ENCODE measurements around the gene FN3KRP. TPM values are rescaled to one million over a fixed set of nuclear protein-coding genes. Genes with fewer than 3 reads are reported as not detected.

Gene FN3KRP
- total and polyA plus RNA-seq, 2 of the 13 experiments (the other 11 are each of a cell fraction or from before 2014, with no cell fraction given), result 22.4 to 28.2 TPM

- TF ChIP-seq, protein P1, sequence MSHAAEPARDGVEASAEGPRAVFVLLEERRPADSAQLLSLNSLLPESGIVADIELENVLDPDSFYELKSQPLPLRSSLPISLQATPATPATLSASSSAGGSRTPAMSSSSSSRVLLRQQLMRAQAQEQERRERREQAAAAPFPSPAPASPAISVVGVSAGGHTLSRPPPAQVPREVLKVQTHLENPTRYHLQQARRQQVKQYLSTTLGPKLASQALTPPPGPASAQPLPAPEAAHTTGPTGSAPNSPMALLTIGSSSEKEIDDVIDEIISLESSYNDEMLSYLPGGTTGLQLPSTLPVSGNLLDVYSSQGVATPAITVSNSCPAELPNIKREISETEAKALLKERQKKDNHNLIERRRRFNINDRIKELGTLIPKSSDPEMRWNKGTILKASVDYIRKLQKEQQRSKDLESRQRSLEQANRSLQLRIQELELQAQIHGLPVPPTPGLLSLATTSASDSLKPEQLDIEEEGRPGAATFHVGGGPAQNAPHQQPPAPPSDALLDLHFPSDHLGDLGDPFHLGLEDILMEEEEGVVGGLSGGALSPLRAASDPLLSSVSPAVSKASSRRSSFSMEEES (CRISPR knock-in tag; IDR thresholded peaks at IDR 0.05), result no peak
- TF ChIP-seq ZKSCAN1 (IDR thresholded peaks at IDR 0.05; ENCODE audit: low read length) (no peak), ZFP41 (CRISPR knock-in tag; IDR thresholded peaks at IDR 0.05; ENCODE audit: borderline replicate concordance) (no peak), ZNF543 (CRISPR knock-in tag; IDR thresholded peaks at IDR 0.05) (peak; percentile 73; the same call in 1 of the 2 replicates), SP5 (CRISPR knock-in tag; IDR thresholded peaks at IDR 0.05; ENCODE audit: borderline replicate concordance, low read depth) (peak; percentile 80), SP1 (IDR thresholded peaks at IDR 0.05) (no peak), SP1 (CRISPR knock-in tag; IDR thresholded peaks at IDR 0.05) (peak; percentile 66), NFKBIZ (CRISPR knock-in tag; IDR thresholded peaks at IDR 0.05) (no peak), ZNF652 (CRISPR knock-in tag; IDR thresholded peaks at IDR 0.05; ENCODE audit: borderline replicate concordance, low read depth) (no peak), ZNF17 (CRISPR knock-in tag; IDR thresholded peaks at IDR 0.05) (no peak), TCF12 (IDR thresholded peaks at IDR 0.05) (no peak), TCF12 (CRISPR knock-in tag; IDR thresholded peaks at IDR 0.05) (peak; percentile 47; the same call in 1 of the 2 replicates), SOX13 (IDR thresholded peaks at IDR 0.05) (no peak), SOX13 (CRISPR knock-in tag; conservative IDR thresholded peaks at IDR 0.05 in 1 of 2, IDR thresholded peaks at IDR 0.05 in 1 of 2) (0 out of 4 replicates have a peak, but pooled peaks of 1 of the 2 experiments have one; percentile 27), ZNF615 (CRISPR knock-in tag; IDR thresholded peaks at IDR 0.05; ENCODE audit: borderline replicate concordance) (no peak), ZNF503 (CRISPR knock-in tag; IDR thresholded peaks at IDR 0.05) (no peak), ZNF770 (CRISPR knock-in tag; IDR thresholded peaks at IDR 0.05) (no peak), ATF1 (CRISPR knock-in tag; IDR thresholded peaks at IDR 0.05) (no peak), ZNF816 (CRISPR knock-in tag; IDR thresholded peaks at IDR 0.05; ENCODE audit: borderline replicate concordance) (peak; percentile 28; the same call in 1 of the 2 replicates)
- TF ChIP-seq, protein P2, sequence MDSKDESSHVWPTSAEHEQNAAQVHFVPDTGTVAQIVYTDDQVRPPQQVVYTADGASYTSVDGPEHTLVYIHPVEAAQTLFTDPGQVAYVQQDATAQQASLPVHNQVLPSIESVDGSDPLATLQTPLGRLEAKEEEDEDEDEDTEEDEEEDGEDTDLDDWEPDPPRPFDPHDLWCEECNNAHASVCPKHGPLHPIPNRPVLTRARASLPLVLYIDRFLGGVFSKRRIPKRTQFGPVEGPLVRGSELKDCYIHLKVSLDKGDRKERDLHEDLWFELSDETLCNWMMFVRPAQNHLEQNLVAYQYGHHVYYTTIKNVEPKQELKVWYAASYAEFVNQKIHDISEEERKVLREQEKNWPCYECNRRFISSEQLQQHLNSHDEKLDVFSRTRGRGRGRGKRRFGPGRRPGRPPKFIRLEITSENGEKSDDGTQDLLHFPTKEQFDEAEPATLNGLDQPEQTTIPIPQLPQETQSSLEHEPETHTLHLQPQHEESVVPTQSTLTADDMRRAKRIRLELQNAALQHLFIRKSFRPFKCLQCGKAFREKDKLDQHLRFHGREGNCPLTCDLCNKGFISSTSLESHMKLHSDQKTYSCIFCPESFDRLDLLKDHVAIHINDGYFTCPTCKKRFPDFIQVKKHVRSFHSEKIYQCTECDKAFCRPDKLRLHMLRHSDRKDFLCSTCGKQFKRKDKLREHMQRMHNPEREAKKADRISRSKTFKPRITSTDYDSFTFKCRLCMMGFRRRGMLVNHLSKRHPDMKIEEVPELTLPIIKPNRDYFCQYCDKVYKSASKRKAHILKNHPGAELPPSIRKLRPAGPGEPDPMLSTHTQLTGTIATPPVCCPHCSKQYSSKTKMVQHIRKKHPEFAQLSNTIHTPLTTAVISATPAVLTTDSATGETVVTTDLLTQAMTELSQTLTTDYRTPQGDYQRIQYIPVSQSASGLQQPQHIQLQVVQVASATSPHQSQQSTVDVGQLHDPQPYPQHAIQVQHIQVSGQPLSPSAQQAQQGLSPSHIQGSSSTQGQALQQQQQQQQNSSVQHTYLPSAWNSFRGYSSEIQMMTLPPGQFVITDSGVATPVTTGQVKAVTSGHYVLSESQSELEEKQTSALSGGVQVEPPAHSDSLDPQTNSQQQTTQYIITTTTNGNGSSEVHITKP (CRISPR knock-in tag; IDR thresholded peaks at IDR 0.05; ENCODE audit: low read depth), result 0 out of 2 replicates have a peak, but pooled peaks have one; percentile 9
Measured at GRCh38 chr17:82716203-82717010, at the start of gene FN3KRP (continued).
